GM12875 (cell line): Measurements from ENCODE around the gene GPRIN3.

Experiments used
- H3K4me3 ChIP-seq: one replicate; pipeline ENCODE4 v1.5.1; 2011; ENCODE audit warnings: low read depth, low read length, control low read depth
- CTCF ChIP-seq: IDR thresholded peaks from 2 replicates; pipeline ENCODE4 v1.5.1; 2011; ENCODE audit warnings: low read depth, mild to moderate bottlenecking, control low read depth, inconsistent platforms, low read length, moderate library complexity, borderline replicate concordance; ENCODE audit not compliant: insufficient read depth

Gene GPRIN3

GRCh38 chr4:89344571-89344970 is 37.0 kb upstream of the GPRIN3 start:
- TF ChIP-seq CTCF: no peak
- no peak overlapping the region for H3K4me3 ChIP-seq

GRCh38 chr4:89338206-89338605 is 30.6 kb upstream of the GPRIN3 start:
- no peak for TF ChIP-seq CTCF
- no peak overlapping the region for H3K4me3 ChIP-seq

- H3K4me3 ChIP-seq: no peak overlapping the region
- TF ChIP-seq CTCF: no peak
Observed at GRCh38 chr4:89337681-89338080, 30.1 kb upstream of the GPRIN3 start.

- H3K4me3 ChIP-seq: no peak overlapping the region
- no peak for TF ChIP-seq CTCF
Observed at GRCh38 chr4:89336818-89337420, 29.3 kb upstream of the GPRIN3 start.

GRCh38 chr4:89334830-89335229 is 27.2 kb upstream of the GPRIN3 start:
- H3K4me3 ChIP-seq: no peak overlapping the region
- no peak for TF ChIP-seq CTCF

- no peak for TF ChIP-seq CTCF
- no peak overlapping the region for H3K4me3 ChIP-seq
Observed at GRCh38 chr4:89334311-89334710, 26.7 kb upstream of the GPRIN3 start.

GRCh38 chr4:89331686-89332544 is 24.3 kb upstream of the GPRIN3 start:
- no peak overlapping the region for H3K4me3 ChIP-seq
- no peak for TF ChIP-seq CTCF
